Panc1 (cell line): ENCODE results near the gene STAM2.

ENCODE experiments used
- POLR2AphosphoS5 ChIP-seq: IDR thresholded peaks from 2 replicates; pipeline ENCODE4 v1.6.1; 2012; ENCODE audit warnings: mild to moderate bottlenecking, low read depth, low read length, moderate library complexity
- TF ChIP-seq, protein P1 (sequence below): fragments of 450-650 bp; IDR thresholded peaks from 2 replicates; pipeline ENCODE4 v1.5.1; 2017; ENCODE audit warnings: mild to moderate bottlenecking

DNA sequence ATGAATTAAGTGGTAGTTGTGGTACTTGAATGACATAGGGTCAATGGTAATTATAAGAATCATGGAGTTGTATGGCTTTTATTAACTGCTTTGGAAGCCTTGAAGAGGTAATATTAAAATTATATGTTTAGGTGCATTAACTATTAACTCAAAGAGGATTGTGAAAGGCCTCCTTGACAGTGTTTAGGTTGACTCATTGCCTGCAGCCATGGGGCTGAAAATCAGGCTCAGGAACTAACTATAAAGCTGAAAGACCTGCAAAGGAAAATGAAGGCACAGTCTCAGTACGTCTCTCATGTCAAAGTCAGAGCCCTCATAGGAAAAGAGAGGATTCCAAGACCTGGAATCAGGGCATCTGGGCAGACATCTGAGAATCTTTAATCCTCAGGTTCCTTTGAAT, 107.7 kb downstream of the STAM2 start:
- TF ChIP-seq, protein P1, sequence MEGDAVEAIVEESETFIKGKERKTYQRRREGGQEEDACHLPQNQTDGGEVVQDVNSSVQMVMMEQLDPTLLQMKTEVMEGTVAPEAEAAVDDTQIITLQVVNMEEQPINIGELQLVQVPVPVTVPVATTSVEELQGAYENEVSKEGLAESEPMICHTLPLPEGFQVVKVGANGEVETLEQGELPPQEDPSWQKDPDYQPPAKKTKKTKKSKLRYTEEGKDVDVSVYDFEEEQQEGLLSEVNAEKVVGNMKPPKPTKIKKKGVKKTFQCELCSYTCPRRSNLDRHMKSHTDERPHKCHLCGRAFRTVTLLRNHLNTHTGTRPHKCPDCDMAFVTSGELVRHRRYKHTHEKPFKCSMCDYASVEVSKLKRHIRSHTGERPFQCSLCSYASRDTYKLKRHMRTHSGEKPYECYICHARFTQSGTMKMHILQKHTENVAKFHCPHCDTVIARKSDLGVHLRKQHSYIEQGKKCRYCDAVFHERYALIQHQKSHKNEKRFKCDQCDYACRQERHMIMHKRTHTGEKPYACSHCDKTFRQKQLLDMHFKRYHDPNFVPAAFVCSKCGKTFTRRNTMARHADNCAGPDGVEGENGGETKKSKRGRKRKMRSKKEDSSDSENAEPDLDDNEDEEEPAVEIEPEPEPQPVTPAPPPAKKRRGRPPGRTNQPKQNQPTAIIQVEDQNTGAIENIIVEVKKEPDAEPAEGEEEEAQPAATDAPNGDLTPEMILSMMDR, result no peak
- TF ChIP-seq POLR2AphosphoS5, result no peak
